ENCODE data around the gene RBP5. TPM values are rescaled to one million over a fixed set of nuclear protein-coding genes. Genes with fewer than 3 reads are reported as not detected.

The RBP5 gene
- polyA plus RNA-seq, 1 experiment, result 0.25 TPM

- DNase-seq (ENCODE audit: low read depth, low spot score), result no peak
- Histone ChIP-seq H3K9me3 (ENCODE audit: control insufficient read depth, insufficient read depth, low read length) (no peaks in the 10 kb centered on the region; the same call in 1 of the 2 replicates), H3K27ac (ENCODE audit: low read depth, low read length) (no peak overlapping the region), H3K27me3 (ENCODE audit: control insufficient read depth, insufficient read depth, low read length) (no peaks in the 10 kb centered on the region), H3K4me3 (ENCODE audit: low read depth, low read length) (no peak overlapping the region)
- POLR2A ChIA-PET, result no interaction called here
- TF ChIP-seq, protein P1, sequence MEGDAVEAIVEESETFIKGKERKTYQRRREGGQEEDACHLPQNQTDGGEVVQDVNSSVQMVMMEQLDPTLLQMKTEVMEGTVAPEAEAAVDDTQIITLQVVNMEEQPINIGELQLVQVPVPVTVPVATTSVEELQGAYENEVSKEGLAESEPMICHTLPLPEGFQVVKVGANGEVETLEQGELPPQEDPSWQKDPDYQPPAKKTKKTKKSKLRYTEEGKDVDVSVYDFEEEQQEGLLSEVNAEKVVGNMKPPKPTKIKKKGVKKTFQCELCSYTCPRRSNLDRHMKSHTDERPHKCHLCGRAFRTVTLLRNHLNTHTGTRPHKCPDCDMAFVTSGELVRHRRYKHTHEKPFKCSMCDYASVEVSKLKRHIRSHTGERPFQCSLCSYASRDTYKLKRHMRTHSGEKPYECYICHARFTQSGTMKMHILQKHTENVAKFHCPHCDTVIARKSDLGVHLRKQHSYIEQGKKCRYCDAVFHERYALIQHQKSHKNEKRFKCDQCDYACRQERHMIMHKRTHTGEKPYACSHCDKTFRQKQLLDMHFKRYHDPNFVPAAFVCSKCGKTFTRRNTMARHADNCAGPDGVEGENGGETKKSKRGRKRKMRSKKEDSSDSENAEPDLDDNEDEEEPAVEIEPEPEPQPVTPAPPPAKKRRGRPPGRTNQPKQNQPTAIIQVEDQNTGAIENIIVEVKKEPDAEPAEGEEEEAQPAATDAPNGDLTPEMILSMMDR (IDR thresholded peaks at IDR 0.05; ENCODE audit: low read depth, low read length), result no peak
- CTCF ChIA-PET, result interaction anchor here (0.6 to 4.1 kb wide), 5 partner anchors 13 to 308 kb away, joined by 3 to 26 read pairs (median 3); no protein-coding TSS in a partner anchor
These were observed 3.0 kb downstream of the RBP5 start for GRCh38 chr12:7125632-7126227.

DNA sequence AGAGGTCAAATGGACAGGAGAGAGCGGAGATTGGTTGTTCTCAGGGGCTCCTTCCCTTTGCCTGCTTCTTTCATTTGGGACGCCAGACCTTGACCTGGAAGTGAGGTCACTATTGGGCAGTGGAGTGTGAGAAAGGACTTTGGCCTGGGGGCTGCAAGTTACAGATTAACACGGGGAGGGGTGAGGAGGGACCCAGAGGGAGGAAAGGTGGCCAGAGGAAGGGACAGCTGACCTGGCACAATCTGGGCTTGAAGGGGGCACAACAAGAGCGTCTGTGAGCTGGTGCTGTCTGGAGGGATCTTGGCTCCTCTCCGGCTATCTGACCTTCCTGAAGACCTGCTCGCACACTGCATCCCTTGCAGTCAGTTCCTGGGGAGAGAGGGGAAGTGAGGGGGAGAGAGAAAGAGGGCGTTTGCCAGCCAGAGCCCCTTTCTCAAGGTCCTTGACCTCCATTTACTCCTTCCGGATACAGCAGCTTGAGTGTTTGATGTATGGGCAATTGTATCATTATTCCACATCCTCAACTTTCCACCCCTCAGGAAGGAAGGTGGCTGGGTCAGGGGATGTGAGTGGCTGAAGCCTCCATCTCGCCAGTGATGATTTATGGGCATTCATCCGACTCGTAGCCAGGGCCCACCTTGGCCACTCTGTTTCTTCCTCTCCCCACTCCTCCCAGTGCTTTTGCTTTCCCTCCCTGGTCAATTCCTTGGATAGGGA, 4.7 kb downstream of the RBP5 start:
- TF ChIP-seq, protein P1 (IDR thresholded peaks at IDR 0.05; ENCODE audit: low read depth, low read length), result no peak
- Histone ChIP-seq H3K27me3 (ENCODE audit: control insufficient read depth, insufficient read depth, low read length) (no peaks in the 10 kb centered on the region), H3K9me3 (ENCODE audit: control insufficient read depth, insufficient read depth, low read length) (no peaks in the 10 kb centered on the region), H3K4me3 (ENCODE audit: low read depth, low read length) (no peak overlapping the region), H3K27ac (ENCODE audit: low read depth, low read length) (no peak overlapping the region)
- POLR2A ChIA-PET, result no interaction called here
- CTCF ChIA-PET, result interaction anchor here (0.7 to 4.1 kb wide), 2 partner anchors 11 to 15 kb away, joined by 3 to 26 read pairs; partner anchors contain the start of gene C1RL
- no peak for DNase-seq (ENCODE audit: low read depth, low spot score)

DNA sequence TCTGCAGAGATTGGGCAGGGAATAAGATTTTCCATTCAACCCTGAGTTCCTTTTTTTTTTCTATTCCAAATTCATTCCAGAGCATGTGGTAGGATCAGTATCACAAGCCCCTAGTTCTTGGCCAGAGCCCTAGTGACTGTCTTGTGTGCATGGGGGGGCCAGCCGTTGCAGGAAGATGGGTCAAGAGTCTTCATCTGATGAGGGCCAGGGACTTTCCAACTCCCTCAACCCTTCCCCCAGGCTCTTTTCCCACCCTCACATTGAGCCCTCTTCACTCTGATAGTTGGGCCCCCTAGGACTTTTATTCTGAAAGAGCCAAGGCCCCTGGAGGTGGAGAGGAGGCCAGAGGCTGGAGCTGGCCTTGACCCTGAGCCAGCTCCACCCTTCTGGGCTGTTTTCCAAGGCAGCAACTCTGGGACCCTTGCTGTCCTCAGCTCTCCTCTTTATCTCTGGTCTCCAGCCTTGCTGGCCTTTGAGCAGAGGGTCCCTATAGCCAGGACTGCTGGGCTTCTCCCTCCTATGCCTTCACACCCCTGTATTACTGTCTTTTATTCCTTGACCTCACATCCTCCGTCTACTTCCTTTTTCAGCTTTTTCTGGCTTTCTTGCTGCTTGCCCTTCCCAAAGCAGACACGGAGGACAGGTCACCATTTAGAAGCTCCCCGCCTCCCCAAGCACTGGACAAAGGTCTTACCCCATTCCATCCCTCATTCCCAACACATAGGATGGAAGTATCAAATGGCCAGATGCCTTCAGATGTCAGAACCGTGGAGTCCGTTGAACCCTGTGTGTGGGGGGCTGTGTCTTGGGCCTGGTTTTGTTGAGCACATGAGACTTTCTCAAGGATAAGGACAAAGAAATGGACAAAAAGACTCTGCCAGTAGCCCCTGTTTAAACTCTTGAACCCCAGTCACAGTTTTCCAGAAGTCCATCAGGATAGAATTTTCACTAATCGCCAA, 5.6 kb downstream of the RBP5 start:
- Histone ChIP-seq H3K27ac (ENCODE audit: low read depth, low read length) (no peak overlapping the region), H3K4me3 (ENCODE audit: low read depth, low read length) (no peak overlapping the region), H3K27me3 (ENCODE audit: control insufficient read depth, insufficient read depth, low read length) (no peaks in the 10 kb centered on the region), H3K9me3 (ENCODE audit: control insufficient read depth, insufficient read depth, low read length) (no peaks in the 10 kb centered on the region)
- DNase-seq (ENCODE audit: low read depth, low spot score), result no peak
- CTCF ChIA-PET, result interaction anchor here (0.6 to 4.1 kb wide), 3 partner anchors 10 to 516 kb away, joined by 3 to 26 read pairs (median 3); no protein-coding TSS in a partner anchor
- TF ChIP-seq, protein P1 (IDR thresholded peaks at IDR 0.05; ENCODE audit: low read depth, low read length), result no peak
- POLR2A ChIA-PET, result no interaction called here

GRCh38 chr12:7121324-7121723, 7.4 kb downstream of the RBP5 start:
- Histone ChIP-seq H3K9me3 (ENCODE audit: control insufficient read depth, insufficient read depth, low read length) (no peaks in the 10 kb centered on the region), H3K27me3 (ENCODE audit: control insufficient read depth, insufficient read depth, low read length) (no peaks in the 10 kb centered on the region), H3K4me3 (ENCODE audit: low read depth, low read length) (no peak overlapping the region), H3K27ac (ENCODE audit: low read depth, low read length) (no peak overlapping the region)
- TF ChIP-seq, protein P1 (IDR thresholded peaks at IDR 0.05; ENCODE audit: low read depth, low read length), result no peak
- no peak for DNase-seq (ENCODE audit: low read depth, low spot score)
- ChIA-PET POLR2A (no interaction called here), CTCF (interaction anchor here (1.3 kb wide), 2 partner anchors 13 to 24 kb away, joined by 3 to 4 read pairs; no protein-coding TSS in a partner anchor)

Data from AG04450 (cell line).